Measurements from ENCODE around the gene ARL8B. TPM values are rescaled to one million over a fixed set of nuclear protein-coding genes. Genes with fewer than 3 reads are reported as not detected.
A peak's percentile ranks its signal among the peaks of the same experiment; 100 is the strongest.

ARL8B gene
- total and polyA plus RNA-seq, 9 of the 15 experiments (the other 6 are each of a cell fraction or from before 2014, with no cell fraction given) = 28.5 to 99.4 (median 77.2) TPM

GRCh38 chr3:5197470-5198312 is 75.6 kb downstream of the ARL8B start (continued):
- TF ChIP-seq MGA (IDR thresholded peaks at IDR 0.05) (peak; percentile 30; the same call in 1 of the 2 replicates), CEBPB (tag; IDR thresholded peaks at IDR 0.05) (peak; percentile 99), ZNF639 (CRISPR knock-in tag; conservative IDR thresholded peaks at IDR 0.05 in 1 of 2, IDR thresholded peaks at IDR 0.05 in 1 of 2) (0 out of 4 replicates have a peak, but pooled peaks of 1 of the 2 experiments have one; percentile 10), ESRRB (CRISPR knock-in tag; IDR thresholded peaks at IDR 0.05; ENCODE audit: borderline replicate concordance) (no peak), SLC30A9 (CRISPR knock-in tag; IDR thresholded peaks at IDR 0.05) (no peak), ZNF224 (CRISPR knock-in tag; IDR thresholded peaks at IDR 0.05) (no peak), GTF2A2 (tag; IDR thresholded peaks at IDR 0.05) (no peak), SMARCE1 (IDR thresholded peaks at IDR 0.05) (peak; percentile 49; the same call in 1 of the 2 replicates), FOSL1 (tag; conservative IDR thresholded peaks at IDR 0.05) (no peak), MTA3 (IDR thresholded peaks at IDR 0.05; ENCODE audit: borderline replicate concordance) (peak; percentile 45; the same call in 1 of the 2 replicates), ZNF354B (CRISPR knock-in tag; IDR thresholded peaks at IDR 0.05) (peak; percentile 82), TBL1XR1 (IDR thresholded peaks at IDR 0.05; ENCODE audit: low read length in 2 of 2) (no peak), TAF1 (IDR thresholded peaks at IDR 0.05; ENCODE audit: control insufficient read depth, extremely low read depth, insufficient read depth, low read length, severe bottlenecking) (no peak)

All from K562 (cell line).